Activated naive CD4-positive, alpha-beta T cell treated with anti-CD3 and anti-CD28 coated beads, Interleukin-2, amount 50 U/mL, for 16 hours (primary cell): ENCODE measurements around the gene CFAP141.

Experiments
- DNase-seq: peaks from one replicate; pipeline ENCODE4 v3.0.0-alpha.2; 2020

Gene CFAP141

GRCh38 chr1:154167461-154167860 is 38.7 kb downstream of the CFAP141 start:
- no peak for DNase-seq

- no peak for DNase-seq
Observed at GRCh38 chr1:154166207-154166606, 39.9 kb downstream of the CFAP141 start.

GRCh38 chr1:154159554-154159953 is 46.6 kb downstream of the CFAP141 start:
- no peak for DNase-seq

- no peak for DNase-seq
Observed at GRCh38 chr1:154158307-154159125, 47.6 kb downstream of the CFAP141 start.

GRCh38 chr1:154157520-154158306 is 48.4 kb downstream of the CFAP141 start:
- DNase-seq, result peak; percentile 66

- DNase-seq, result no peak
Observed at GRCh38 chr1:154155251-154155650, 50.9 kb downstream of the CFAP141 start.

- DNase-seq, result no peak
Observed at GRCh38 chr1:154154534-154155191, 51.5 kb downstream of the CFAP141 start, which contains the start of gene NUP210L. TSS of gene NUP210L (minus strand) at chr1:154155073.

GRCh38 chr1:154154053-154154452 is 52.1 kb downstream of the CFAP141 start:
- no peak for DNase-seq

- DNase-seq, result no peak
Observed at GRCh38 chr1:154151311-154151710, 54.8 kb downstream of the CFAP141 start.
